ENCODE results near the gene REXO4.
A peak's percentile ranks its signal among the peaks of the same experiment; 100 is the strongest.
"Not testable (repeated sequence)": the region's sequence is repeated elsewhere in the genome, so short reads cannot be mapped to it uniquely, and the experiment has no call there.

REXO4 gene

DNA sequence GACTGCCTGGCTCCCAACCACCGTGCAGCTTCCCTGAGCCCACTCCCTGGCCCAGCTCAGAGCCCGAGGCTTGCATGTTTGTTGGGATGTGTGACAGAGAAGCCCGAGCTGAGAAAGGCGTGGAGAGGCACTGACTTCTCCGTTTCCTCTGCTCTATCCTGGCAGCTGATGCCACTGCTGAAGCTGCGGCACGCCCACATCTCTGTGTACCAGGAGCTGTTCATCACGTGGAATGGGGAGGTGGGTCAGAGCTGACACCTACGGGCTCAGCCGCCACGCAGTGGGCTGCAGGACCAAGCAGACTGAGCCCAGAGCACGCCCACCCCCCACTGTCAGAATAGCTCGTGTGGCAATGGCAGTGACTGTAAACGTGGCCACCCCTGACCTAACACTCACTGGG lies 32.4 kb downstream of the REXO4 start:
- no peak for DNase-seq

DNA sequence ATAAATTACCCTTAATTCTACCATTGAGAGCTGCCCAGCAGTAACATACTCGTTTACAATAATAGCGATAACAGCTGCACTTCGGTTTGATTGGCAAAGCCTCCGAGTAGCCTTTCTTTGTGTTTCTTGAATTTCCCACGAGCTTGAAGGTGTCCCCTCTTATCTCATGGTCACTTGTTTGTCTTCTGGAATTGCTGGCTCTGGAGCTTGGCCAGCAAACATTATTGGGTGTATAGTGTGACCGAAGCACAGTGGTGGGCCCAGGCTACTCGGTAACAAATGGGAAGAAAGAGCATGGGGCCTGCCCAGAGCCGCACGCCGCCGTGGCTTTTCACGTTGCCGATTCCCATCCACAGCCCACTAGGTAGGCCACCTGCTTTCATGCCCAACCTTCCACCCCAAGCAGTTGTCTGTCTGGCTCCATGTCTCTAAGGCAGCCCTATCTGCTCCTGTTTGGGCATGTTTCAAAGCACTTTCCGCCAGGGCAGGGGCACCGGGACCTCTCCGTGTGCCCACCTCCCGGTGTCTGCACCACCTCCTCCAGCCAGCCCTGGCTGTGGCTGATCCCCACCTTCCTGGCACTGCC lies 33.0 kb downstream of the REXO4 start:
- no peak for DNase-seq

DNA sequence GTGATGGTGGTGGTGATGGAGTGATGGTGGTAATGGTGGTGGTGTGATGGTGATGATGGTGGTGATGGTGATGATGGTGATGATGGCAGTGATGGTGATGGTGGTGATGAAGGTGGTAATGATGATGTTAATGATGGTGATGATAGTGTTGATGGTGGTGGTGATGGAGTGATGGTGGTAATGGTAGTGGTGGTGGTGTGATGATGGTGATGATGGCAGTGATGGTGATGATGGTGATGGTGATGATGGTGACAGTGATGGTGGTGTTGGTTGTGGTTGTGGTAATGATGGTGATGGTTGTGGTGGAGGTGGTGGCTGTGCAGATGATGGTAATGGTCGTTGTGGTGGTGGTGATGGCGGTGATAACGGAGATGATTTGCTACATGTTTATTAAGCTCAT lies 34.4 kb downstream of the REXO4 start:
- DNase-seq = no peak

DNA sequence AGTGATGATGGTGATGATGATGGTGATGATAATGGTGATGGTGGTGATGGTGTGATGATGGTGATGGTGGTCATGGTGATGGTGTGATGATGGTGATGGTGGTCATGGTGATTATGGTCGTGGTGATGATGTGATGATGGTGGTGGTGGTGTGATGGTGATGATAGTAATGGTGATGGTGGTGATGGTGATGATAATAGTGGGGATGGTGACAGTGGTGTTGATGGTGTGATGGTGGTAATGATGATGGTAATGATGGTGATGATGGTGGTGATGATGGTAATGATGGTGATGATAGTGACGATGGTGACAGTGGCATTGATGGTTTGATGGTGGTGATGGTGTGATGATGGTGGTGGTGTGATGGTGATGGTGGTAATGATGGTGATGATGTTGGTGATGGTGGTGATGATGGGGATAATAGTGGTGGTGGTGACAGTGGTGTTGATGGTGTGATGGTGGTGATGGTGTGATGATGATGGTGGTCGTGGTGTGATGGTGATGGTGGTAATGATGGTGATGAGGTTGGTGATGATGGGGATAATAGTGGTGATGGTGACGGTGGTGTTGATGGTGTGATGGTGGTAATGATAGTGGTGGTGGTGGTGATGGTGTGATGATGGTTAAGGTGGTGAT lies 35.2 kb downstream of the REXO4 start:
- no peak for DNase-seq

DNA sequence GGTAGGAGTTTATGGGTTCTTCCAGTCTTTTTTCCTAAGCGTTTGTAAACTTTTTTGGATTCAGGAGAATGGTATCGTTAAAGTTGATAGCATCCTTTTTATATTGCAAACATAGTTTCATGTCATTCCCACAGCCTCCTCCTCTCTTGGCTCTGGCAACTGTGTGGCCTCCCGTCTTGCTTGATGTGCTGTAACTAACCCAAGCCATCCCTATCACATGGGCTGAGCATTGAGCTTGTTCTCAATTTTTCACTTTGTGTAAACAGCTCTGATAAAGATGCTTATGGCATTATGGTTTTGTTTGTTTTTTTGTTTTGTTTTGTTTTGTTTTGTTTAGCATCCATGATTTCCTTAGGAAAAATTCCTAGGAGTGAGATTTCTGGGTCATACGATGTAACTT lies 37.1 kb downstream of the REXO4 start:
- no peak for DNase-seq

DNA sequence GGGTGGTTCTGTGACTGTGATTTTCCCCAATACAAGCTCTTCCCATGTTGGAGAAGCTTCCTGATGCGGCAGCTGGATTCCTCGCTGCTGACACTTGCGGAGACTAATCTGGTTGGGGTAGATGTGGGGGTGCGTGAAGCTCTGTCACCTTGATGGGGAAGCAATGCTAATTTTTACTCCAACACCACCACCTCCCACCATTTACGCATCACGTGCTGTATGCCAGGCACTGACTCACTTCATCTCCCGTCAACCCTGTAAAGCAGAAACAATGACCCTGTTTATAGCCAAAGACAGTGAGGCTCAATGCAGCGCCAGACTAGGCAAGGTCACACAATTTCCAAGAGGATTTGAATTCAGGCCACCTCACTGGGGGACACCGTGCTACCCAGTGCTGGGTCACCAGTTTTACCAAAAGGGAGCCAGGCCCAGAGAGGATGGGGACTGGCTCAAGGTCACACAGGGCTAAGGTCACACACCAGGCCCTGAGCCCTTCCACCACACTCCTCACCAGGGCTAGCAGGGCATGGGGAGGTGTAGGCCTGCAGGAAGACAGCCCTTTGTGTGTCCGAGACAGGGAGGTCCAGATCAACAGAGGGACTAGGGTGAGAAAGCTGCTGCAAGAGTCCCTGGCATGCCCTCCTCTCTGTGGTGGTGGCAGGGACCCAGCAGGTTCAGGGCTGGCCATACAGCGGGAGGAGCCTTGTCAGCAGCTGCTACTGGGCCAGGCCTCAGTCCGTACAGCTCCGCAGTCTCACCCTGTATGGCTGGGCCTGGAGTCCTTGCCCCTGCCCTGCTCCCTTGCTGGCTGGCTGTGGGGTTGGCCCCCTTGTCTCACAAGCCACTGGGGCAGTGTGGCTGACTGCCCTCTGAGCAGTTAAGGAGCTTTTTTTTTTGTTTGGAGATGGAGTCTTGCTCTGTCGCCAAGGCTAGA lies 38.4 kb downstream of the REXO4 start:
- DNase-seq = no peak

DNA sequence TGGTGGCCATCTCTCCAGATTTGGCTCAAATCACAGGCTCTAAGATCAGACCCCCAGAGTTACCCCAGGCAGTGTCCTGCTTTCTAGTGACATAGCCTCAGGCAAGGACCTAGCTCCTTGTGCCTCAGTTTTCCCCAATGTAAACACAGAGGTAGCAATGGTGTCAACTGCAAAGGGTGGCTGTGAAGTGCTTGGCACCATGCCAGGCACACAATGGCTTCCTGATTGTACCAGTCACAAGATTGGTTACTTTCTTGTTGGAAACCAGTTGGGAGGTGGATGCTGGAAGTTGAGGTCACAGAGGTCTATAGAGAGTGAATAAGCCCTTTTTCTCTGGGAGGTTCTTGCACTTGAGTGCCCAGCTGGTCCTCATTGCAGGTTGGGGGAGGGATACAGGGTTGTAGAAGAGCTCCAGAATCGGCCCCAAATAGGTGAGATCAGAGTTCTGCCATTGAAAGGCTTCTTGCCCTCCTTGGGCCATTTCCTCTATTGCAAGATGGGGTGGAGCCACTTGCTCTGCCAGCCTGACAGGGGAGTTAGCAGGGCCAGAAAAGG lies 39.3 kb downstream of the REXO4 start:
- no peak for DNase-seq

DNA sequence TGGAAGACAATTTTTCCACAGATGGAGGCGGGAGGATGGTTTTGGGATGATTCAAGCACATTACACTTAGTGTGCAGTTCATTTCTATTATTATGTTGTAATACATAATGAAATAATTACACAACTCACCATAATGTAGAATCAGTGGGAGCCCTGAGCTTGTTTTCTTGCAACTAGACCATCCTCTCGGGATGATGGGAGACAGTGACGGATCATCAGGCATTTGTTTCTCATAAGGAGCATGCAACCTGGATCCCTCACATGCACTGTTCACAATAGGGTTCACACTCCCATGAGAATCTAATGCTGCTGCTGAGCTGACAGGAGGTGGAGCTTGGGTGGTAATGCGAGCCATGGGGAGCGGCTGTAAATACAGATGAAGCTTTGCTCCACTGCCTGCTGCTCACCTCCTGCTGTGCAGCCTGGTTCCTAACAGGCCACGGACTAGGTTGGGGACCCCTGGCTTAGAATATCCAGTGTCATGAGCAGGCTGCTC lies 40.0 kb downstream of the REXO4 start:
- no peak for DNase-seq

DNA sequence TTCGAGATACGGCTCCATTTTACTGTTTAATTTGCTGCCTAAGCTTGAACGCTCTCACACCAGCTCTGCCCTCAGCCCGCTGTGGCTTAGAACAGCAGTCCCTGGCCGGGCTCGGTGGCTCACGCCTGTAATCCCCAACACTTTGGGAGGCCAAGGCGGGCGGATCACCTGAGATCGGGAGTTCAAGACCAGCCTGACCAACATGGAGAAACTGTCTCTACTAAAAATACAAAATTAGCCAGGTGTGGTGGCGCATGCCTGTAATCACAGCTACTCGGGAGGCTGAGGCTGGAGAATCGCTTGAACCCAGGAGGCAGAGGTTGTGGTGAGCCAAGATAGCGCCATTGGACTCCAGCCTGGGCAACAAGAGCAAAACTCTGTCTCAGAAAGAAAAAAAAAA lies 40.5 kb downstream of the REXO4 start:
- not testable (repeated sequence) for DNase-seq

DNA sequence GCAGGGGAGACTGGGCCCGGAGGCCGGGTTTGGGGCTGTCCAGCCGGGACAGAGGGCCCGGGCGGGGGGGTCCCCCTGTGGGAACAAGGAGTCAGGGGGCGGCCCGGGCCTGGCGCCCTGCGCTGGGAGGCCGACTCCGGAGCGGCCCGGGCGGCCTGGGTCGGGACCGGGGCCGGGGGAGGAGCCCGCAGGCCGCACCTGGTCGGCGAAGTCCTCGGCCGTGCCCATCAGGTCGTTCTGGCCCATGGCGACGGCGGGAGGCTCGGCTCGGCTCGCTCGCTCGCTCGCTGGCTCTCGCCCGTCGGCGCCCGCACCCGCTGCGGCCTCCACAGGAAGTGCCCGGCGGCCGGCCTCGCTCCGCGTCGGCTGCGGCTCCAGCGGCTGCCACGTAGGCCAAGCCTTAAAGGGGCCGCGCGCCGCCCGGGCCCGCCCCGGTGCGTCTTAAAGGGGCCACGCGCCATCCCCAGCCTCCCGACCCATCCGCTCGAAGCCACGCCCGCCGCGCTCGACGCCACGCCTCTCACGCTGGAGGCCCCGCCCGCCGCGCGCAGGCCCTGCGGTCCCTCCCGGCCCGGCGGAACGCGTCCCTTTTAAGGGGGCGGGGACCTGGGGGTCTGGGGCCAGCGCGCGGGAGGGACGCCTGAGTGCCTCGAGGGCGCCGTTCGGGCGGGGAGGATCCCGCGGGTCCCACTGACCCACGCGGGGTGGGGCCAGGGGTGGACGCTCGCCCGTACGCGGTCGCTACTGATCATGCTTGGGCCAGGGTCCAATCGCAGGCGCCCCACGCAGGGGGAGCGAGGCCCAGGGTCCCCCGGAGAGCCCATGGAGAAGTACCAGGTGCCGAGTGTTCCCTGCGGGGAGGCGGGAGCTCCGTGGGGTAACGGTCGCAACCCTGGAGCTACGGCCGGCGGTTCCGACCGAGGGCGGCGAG lies 41.8 kb downstream of the REXO4 start, which contains the start of the genes STKLD1 and SURF4:
TSS of gene STKLD1 (plus strand) at position 643 of the 931 bp plus-strand sequence. CDS start at position 751, 108 bp downstream.
TSS of gene SURF4 (minus strand) at position 337 of the 931 bp plus-strand sequence. CDS start at position 246, 91 bp downstream.
- peak; percentile 90 to 91 for DNase-seq

DNA sequence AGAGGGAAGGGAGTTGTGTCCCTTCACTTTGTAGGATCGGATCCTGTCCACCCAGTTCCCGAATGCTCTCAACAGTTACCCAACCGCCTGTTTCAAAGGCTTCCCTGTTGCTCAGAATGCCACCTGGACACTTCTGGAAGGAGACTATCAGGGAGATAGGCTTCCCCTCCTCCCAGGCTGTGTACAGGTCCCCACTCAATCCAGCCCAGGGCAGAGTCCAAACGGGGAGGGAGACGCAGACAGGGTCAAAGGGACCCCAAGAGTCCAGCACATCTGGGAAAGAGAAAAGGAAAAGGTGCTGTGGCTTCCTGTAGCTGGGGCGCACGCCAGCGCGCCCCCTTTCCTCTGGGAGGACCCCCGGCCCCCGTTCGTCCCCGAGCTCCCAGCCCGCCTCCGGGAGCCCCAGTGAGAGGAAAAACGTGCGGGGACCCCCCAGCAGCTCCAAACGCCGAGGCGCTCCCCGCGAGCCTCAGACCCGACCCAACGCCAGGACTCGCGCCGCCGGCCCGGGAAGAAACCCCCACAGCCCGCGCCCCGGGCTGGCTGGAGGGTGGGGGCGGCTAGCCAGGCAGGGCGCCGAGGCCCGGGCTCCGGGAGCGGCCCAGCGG lies 42.6 kb downstream of the REXO4 start:
- no peak for DNase-seq

DNA sequence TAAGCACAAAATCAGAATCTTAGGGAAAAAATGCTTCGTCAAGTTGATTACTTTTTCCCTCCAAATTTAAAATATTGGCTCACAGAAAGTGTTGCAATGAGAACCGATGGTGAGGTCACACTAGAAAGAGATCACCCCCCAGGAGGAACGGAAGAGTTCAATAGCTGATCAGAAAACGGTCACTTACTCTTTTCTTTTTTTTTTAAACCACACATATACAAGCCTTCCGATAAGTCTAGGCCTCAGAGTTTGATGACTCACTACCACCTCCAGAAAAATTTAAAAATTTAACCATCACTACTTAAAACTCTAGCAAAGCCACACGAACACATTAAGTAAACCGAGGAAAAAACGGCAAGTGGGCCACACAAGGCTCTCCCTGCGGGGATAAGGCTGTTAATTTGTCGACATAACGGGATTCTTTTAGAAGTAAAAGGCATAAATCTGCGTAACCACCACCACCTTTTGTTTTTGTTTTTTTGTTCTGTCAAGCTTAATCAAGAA lies 43.1 kb downstream of the REXO4 start:
- no peak for DNase-seq

DNA sequence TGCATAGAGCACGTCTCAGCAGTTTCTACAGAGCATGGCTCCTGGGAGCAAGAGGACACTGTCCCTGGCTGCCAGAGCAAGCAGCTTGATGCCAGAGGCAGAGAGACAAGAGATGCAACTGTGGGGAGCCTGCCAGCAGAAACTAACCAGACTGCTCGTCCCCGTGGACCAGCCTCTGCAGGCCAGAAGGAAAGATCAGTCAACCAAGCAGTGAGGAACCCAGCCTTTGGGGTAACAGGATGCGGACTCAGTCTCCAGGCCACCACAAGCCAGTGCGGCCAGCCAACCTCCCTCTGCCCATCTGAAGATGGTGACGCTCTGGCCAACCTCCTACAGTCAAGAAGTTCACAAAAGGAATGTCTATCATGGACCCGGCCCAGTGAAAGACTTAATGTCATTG lies 45.7 kb downstream of the REXO4 start:
- DNase-seq = no peak

DNA sequence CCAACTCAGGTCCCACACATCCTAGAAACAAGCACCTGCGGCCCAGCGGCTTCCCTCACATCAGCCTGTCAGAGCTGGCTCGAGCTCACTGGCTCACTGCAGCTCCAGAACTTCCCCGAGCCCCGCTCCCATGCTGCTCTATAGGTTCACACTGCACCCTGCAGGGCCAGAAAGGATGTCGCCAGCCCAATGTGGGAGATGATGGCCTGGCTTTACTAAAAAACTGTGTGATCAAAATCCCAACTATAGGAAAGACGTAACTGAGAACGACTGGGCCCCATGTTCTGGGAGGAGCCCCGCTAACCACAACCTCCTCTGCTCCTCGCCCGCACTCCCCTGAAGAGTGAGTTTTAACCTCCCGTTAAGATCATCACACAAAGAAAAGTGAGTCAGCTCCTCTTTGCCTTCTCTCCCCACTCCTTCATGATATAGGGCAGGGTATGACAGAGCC lies 46.5 kb downstream of the REXO4 start:
- DNase-seq = peak; percentile 64 to 66

DNA sequence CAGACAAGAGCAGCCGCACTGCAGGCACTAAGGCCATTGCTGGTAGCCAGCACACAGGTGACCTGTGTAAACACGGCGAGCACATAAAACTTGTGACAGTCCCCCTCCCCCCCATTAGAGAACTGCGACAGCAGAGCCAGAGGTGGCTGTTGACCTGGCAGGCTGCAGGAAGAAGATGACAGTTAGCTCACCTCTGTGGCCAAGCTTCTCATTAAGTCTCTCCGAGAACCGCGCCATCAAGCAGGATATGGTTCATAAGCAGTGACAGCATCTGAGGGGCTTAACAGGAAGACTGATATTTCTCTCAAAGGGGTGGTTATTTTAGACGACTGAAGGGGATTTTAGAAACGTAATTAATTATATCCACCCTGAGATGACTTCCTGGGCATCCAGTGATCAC lies 47.1 kb downstream of the REXO4 start:
- peak in 1 of 2 experiments; percentile 26 for DNase-seq

DNA sequence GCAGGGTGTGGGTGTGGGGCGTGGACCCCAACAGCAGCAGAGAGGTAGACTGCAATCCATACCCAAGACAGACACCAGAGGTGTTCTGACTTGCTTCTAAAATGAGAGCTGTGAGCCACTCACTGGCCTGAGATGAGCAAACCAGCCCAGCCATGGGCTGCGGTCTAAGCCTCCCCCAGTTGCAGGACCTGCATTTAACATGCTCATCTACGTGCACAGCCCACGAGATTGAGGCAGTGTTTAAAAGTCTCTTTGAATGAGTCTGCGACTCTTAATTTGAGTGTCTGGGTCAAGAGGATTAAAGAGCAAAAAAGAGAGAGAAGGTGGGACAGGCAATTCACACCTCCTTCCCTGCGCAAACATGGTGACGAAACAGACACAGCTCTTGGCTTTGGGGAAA lies 47.9 kb downstream of the REXO4 start:
- DNase-seq = no peak

DNA sequence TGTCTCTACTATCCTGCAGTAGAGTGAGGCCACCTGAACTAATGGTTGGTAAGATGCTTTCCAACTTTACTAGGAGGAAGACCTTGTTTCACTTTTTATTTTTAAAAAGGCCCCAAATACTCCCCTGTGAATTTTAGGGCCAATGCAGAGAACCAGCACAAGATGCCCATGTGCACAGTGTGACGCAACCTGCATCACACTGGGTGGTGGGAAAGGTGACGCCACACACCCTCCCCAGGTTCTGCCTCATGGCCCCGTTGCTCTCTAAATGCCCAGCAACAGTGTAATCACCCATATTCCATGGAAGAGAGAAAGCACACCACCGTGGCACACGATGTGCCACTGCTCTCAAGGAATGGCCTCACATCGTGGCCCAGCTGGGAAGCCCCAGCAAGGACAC lies 48.4 kb downstream of the REXO4 start:
- DNase-seq = no peak

DNA sequence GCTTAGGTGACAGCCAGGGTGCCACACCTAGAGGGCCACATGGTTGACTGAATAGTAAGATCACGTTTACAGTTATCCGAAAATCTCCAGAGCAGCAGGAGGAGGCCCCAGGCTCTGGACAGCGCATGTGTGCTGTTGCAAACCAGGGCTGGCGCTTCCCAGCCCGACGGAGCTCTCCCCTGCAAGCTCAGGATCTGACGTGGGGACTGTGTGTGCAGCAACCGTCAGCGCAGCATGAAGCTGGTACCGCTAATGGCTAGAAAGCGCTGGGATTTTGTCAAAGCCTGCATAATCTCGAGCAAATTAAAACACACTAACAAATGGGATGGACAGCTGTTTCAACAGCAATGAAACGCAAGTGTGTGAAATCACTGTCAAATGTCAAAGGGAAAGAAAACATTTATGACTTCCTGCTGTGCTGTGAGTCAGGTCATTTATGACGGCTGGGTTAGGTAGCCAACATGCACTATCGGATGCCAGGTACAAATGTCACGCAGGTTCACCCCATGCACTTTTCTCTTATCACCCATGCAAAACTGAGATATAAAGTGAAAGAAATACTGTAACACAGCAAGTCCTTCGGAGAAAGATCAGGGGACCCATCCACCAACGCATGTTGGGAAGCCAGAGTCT lies 49.4 kb downstream of the REXO4 start:
- no peak for DNase-seq

DNA sequence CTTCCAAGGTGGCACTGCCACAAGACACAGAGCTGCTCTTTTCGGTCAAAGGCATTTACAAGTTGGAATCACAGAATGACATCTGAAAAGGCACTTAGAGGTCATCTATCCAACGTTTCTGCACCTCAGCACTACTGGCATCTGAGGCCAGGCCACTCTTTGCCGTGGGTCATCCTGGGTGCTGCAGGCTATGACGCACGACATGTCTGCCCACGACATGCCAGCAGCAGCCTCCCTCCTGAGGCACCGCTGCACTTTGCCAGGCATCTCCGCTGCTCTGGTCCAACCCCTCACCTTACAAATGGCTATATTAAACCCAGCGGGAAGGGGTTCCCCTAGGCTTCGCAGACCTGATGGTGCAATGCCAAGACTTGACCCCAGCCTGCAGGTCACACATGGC lies 50.0 kb downstream of the REXO4 start:
- DNase-seq = no peak

DNA sequence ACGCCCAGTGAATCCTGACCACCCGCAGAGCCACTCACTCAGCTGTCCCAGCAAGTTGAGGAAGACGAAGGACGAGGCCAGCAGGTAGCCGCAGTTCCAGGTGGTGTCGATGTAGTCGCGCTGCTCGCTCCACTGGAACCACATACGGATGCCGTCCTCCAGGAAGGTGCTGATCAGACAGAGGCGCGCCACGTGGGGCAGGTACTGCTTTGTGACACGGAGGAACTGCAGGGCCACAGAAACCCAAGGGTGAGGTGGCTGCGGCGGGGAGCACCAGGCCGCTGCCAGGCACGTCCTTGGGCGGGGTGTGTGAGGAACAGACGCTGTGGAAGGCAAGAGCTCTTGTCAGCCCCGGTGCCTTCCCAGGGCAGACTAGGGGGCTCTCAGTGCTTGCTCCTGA lies 50.6 kb downstream of the REXO4 start:
- DNase-seq = no peak

DNA sequence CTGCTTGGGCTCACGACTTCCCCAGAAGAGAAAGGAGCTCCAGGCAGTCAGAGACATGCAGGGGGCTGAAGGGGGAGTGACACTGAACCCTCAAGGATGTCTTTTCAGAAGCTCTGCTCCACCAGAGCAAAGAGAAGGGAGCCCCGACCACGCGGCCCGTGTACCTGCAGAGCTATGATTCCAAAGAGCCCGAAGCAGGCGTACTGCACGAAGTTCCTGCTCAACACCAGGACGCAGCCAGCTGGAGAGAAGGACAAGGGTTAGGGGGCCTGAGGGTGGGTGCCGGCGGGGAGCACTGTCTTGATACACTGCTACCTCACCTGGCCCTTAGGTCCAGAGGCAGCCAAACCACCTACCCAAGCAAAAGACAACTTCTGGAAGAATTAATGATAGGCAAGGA lies 51.4 kb downstream of the REXO4 start:
- DNase-seq = no peak
